ENCODE results near the gene BCL11A.

The BCL11A gene

DNA sequence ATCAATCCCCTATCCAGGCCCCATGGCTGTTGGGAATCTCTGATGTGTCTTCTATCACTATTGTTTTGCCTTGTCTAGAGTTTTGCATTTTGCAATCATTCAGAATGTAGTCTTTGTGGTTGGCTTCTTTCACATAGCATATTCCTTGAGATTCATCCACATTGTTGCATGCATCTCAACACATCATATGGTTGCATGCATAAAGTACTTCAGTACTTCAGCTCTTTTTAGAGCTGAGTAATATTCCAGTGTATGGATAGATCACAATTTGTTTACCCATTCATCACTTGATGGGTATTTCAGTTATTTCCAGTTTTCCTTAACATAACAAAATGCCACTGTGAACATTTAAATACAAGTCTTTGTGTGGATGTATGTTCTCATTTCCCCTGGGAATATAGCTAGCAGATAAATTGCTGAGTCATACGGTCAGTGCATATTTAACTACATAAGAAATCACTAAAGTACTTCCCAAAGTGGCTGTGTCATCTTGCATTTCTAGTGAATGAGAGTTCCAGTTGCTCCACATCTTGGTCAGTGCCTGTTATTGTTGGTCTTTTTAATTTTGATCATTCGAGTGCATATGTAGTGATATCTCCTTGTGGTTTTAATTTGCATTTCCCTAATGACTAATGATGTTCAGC, 138.8 kb downstream of the BCL11A start:
- H3K27ac ChIP-seq: no peak overlapping the region
- TF ChIP-seq, protein P1, sequence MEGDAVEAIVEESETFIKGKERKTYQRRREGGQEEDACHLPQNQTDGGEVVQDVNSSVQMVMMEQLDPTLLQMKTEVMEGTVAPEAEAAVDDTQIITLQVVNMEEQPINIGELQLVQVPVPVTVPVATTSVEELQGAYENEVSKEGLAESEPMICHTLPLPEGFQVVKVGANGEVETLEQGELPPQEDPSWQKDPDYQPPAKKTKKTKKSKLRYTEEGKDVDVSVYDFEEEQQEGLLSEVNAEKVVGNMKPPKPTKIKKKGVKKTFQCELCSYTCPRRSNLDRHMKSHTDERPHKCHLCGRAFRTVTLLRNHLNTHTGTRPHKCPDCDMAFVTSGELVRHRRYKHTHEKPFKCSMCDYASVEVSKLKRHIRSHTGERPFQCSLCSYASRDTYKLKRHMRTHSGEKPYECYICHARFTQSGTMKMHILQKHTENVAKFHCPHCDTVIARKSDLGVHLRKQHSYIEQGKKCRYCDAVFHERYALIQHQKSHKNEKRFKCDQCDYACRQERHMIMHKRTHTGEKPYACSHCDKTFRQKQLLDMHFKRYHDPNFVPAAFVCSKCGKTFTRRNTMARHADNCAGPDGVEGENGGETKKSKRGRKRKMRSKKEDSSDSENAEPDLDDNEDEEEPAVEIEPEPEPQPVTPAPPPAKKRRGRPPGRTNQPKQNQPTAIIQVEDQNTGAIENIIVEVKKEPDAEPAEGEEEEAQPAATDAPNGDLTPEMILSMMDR (conservative IDR thresholded peaks at IDR 0.05): no peak

DNA sequence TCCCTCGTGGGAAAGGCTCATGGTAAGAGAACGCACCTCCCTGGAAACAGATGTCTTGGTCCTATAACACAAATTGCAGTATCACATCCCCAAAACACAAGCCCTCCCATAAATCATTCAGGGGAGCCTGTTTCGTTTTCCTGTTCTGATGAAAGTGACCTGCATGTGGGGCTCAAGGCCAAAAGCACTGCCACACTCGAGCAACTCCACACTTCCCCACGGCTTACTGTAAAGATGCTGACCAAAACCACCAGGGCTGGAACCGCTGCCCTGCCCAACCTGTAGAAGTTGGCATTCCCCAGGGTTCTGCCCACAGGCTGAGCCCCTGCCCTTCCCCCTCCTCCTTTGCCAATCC, 139.7 kb downstream of the BCL11A start:
- no peak overlapping the region for H3K27ac ChIP-seq
- TF ChIP-seq, protein P1 (conservative IDR thresholded peaks at IDR 0.05): no peak

DNA sequence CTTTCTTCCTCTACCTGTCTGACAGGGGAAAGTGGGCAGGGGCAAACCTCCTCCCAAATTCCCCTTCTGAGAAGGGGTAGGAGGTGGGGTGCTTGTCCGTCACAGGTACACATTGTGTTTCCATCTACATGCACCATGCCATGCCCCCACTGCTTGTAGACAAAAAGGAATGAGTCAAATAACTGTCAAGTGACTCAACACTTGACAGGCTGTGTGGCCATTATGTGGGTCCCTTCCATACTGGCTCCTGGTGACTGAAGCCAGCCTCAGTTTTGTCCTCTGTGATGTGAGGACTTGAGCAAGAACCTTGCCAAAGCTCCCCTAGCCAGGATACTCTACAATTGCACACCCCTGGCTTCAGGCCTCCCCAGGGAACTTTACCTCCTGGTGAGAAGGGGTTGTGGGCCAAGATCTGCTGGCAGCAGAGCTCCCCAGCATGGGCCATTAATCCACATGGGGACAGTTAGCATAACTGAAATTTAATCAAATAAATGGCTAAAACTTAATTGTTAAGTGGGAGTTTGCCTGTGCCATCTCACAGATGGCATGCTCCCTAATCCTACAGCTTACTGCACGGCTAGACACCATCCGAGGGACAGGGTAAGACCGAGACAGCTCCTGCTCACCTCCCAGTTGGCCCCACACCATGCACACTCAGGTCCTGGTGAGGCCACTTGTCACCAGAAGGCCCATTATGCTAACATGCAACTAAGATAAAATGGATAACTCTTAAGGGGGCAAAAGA, 140.2 kb downstream of the BCL11A start:
- TF ChIP-seq, protein P1 (conservative IDR thresholded peaks at IDR 0.05): no peak
- no peak overlapping the region for H3K27ac ChIP-seq

DNA sequence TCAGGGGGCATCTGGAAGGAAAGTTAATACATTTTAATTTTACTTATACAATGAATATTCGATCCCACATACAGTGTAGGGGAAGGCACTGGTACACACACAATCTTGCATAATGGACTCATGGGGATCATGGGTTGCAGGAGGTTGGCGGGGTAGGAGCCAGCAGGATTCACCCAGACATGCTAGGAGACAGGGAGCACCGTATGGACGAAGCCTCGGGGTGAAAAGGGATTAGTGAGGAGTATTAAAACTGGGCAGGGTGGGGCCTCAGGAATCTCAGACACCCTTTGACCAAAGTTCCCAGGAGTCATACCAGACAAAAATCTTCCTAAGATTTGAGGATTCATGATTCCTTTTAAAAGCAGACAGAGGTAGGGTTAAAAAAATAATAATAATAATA, 140.8 kb downstream of the BCL11A start:
- TF ChIP-seq, protein P1 (conservative IDR thresholded peaks at IDR 0.05): no peak
- H3K27ac ChIP-seq: no peak overlapping the region

DNA sequence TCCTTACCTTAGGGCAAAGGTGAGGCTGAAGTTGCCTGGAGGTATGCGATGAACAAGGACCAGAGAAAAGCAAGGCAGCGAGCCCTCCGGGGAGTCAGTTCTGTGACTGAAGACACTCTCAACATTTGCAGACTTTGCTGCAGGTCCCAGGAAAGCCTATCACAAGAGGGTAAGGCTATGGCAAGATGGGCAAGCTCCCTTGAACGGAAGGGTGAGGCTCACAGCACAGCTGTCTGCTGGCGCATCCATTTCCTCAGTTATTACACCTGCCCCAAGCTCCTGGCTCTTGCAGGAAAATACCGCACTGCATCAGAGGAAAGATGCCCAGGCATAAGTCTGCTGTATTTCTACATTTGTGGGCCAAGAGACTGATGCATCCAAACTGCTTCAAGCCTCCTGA, 141.4 kb downstream of the BCL11A start:
- TF ChIP-seq, protein P1 (conservative IDR thresholded peaks at IDR 0.05): no peak
- no peak overlapping the region for H3K27ac ChIP-seq

DNA sequence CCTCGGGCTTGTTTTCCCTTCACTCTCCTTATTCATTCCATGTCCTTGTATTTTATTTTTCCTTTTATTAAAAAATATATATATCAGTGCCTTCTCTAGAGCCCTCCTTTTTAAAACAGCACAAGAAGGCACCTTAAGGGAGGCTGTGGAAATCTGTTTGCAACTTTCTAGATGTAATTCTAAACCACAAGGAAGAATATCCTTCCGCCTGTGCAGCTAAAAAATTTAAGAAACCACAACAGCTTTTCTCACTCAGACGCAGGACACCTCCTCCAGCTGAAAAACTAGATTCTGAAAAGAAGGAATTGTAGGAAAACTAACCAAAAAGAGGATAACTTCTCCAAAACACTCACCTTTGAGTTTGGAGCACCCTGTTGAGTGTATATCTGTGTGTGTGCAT, 142.2 kb downstream of the BCL11A start:
- no peak overlapping the region for H3K27ac ChIP-seq
- TF ChIP-seq, protein P1 (conservative IDR thresholded peaks at IDR 0.05): no peak

DNA sequence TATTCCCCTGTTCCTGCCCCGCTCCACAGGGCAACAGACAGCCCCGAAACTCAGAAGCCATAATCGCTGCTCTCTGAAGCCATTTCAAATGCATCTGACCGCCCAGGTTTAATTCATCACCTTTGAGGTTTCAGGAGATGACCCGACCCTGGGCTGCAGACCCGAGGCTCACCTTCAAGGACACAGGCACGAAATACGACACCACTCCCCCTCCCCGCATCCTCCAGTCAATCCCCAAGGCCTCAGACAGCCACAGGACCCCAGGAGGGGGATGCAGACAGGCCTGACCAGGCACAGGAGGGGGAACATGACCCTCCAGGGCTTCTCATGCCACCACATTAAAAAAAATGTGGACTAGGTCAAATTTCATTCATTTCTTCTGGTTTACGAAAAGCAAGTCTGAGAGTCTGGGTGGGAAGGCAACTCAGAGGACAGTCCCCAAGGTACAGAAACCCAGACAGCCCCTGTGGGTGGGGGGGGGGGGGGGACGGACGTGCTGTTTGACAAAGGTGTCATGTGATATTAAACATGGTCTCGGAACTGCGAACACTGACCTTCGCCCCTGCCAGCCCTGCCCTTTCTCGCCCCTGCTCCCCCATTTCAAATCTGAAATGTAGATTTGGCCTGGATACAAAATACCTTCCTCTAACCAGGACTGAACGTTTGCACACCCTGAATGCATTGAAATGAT, 142.9 kb downstream of the BCL11A start:
- TF ChIP-seq, protein P1 (conservative IDR thresholded peaks at IDR 0.05): no peak
- no peak overlapping the region for H3K27ac ChIP-seq
